Activated CD8-positive, alpha-beta T cell treated with anti-CD3 and anti-CD28 coated beads, Interleukin-2, amount 10 ng/mL, durations not matched to agents 7 days and 5 days (primary cell): ENCODE results near the gene PTCD2. TPM values are rescaled to one million over a fixed set of nuclear protein-coding genes. Genes with fewer than 3 reads are reported as not detected.
"Not testable (repeated sequence)": the region's sequence is repeated elsewhere in the genome, so short reads cannot be mapped to it uniquely, and the experiment has no call there.

Experiments used
- ATAC-seq: fragments of 150-1000 bp; cut with Tn5 transposase; one replicate; pipeline ENCODE4 v1.10.0; 2021; ENCODE audit warnings: moderate library complexity
- CTCF ChIA-PET: fragments of 350-600 bp; sonication (Branson Sonifier 250); formaldehyde crosslinking; loops from one replicate; lab custom pipeline; 2021; ENCODE audit warnings: antibody characterized with exemption; lab: Charles Lee
- POLR2A ChIA-PET: fragments of 350-600 bp; sonication (Branson Sonifier 250); formaldehyde crosslinking; loops from one replicate; lab custom pipeline; 2021; ENCODE audit warnings: antibody characterized with exemption; lab: Charles Lee
- DNase-seq: peaks from one replicate; pipeline ENCODE4 v3.0.0-alpha.2; 2020
- H3K27ac Mint-ChIP-seq: one replicate; pipeline ENCODE4 v1.8.0; 2021; ENCODE audit warnings: mild to moderate bottlenecking, mixed read lengths
- H3K27me3 Mint-ChIP-seq: one replicate; pipeline ENCODE4 v1.8.0; 2021; ENCODE audit warnings: low read depth, mixed read lengths
- H3K36me3 Mint-ChIP-seq: one replicate; pipeline ENCODE4 v1.8.0; 2021; ENCODE audit warnings: low read depth, mixed read lengths
- H3K4me1 Mint-ChIP-seq: one replicate; pipeline ENCODE4 v1.8.0; 2021; ENCODE audit warnings: low read depth, mixed read lengths
- H3K4me3 Mint-ChIP-seq: one replicate; pipeline ENCODE4 v1.8.0; 2021; ENCODE audit warnings: mild to moderate bottlenecking, mixed read lengths
- H3K9me3 Mint-ChIP-seq: one replicate; pipeline ENCODE4 v1.8.0; 2022; ENCODE audit warnings: mixed read lengths; ENCODE audit not compliant: insufficient read depth
- total RNA-seq, 2 experiments: library from RNA; stranded (reverse); gene quantifications; one replicate each; pipeline ENCODE4 v1.2.3, GENCODE V29; 2021

Gene PTCD2
- total RNA-seq, 2 experiments from 2014 or later: 8.4 to 9.5 TPM

DNA sequence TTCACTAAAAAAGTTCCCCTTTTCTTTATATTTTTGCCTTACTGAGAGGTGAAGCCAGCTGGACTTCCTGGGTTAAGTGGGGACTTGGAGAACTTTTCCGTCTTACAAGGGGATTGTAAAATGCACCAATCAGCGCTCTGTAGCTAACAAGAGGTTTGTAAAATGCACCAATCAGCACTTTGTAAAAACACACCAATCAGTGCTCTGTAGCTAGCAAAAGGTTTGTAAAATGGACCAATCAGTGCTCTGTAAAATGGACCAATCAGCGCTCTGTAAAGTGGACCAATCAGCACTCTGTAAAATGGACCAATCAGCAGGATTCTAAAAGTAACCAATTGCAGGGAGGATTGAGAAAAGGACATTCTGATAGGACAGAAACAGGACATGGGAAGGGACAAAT is 84.6 kb downstream of the PTCD2 start:
- H3K4me1 Mint-ChIP-seq, H3K9me3 Mint-ChIP-seq, CTCF ChIA-PET, H3K27ac Mint-ChIP-seq, H3K27me3 Mint-ChIP-seq, DNase-seq, H3K4me3 Mint-ChIP-seq, POLR2A ChIA-PET, ATAC-seq, H3K36me3 Mint-ChIP-seq: not testable (repeated sequence)

GRCh38 chr5:72407078-72407477 is 86.9 kb downstream of the PTCD2 start:
- no peaks in the 10 kb centered on the region for H3K36me3 Mint-ChIP-seq
- DNase-seq (no peak), ATAC-seq (no peak)
- no peak overlapping the region for H3K27ac Mint-ChIP-seq
- H3K27me3 Mint-ChIP-seq: peaks cover 2% of the 10 kb centered on the region
- H3K9me3 Mint-ChIP-seq: peaks cover 4% of the 10 kb centered on the region
- no peak overlapping the region for H3K4me3 Mint-ChIP-seq
- H3K4me1 Mint-ChIP-seq: no peaks in the 10 kb centered on the region
- POLR2A ChIA-PET: interaction anchor here (0.7 kb wide), 1 partner anchor 20 kb away, joined by 3 read pairs; no protein-coding TSS in a partner anchor
- CTCF ChIA-PET: no interaction called here

- Mint-ChIP-seq H3K4me3 (no peak overlapping the region), H3K27me3 (peaks cover 2% of the 10 kb centered on the region), H3K27ac (no peak overlapping the region), H3K36me3 (no peaks in the 10 kb centered on the region), H3K4me1 (no peaks in the 10 kb centered on the region), H3K9me3 (peaks cover 4% of the 10 kb centered on the region)
- DNase-seq: no peak
- no peak for ATAC-seq
- ChIA-PET POLR2A (no interaction called here), CTCF (no interaction called here)
These were observed 87.4 kb downstream of the PTCD2 start for GRCh38 chr5:72407541-72407940.

- no peak for DNase-seq
- H3K9me3 Mint-ChIP-seq: peaks cover 4% of the 10 kb centered on the region
- no peaks in the 10 kb centered on the region for H3K36me3 Mint-ChIP-seq
- CTCF ChIA-PET: no interaction called here
- POLR2A ChIA-PET: no interaction called here
- no peaks in the 10 kb centered on the region for H3K4me1 Mint-ChIP-seq
- no peak for ATAC-seq
- peaks cover 2% of the 10 kb centered on the region for H3K27me3 Mint-ChIP-seq
- no peak overlapping the region for H3K27ac Mint-ChIP-seq
- H3K4me3 Mint-ChIP-seq: no peak overlapping the region
These were observed 88.0 kb downstream of the PTCD2 start for GRCh38 chr5:72408127-72408526.

DNA sequence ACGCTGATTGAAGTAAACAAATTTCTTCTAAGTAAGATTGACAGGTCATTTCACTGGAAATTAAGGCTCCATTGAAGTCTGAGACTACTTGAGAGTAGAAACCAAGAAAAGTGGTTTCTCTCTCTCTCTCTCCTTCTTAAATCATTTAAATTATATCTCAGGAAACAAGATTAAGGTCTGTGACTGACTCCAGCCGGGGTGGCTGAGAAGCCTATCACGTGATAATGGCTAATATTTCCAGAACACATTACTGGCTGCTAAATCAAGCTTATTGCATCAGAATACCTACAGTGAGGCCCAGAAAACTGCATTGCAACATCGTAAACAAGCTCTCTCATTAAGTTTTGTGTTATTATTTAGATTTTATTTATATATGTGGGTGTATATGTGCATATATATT is 88.4 kb downstream of the PTCD2 start:
- Mint-ChIP-seq H3K36me3 (no peaks in the 10 kb centered on the region), H3K4me1 (no peaks in the 10 kb centered on the region), H3K27ac (no peak overlapping the region), H3K9me3 (peaks cover 2% of the 10 kb centered on the region), H3K4me3 (no peak overlapping the region), H3K27me3 (peaks cover 2% of the 10 kb centered on the region)
- ATAC-seq: no peak
- ChIA-PET CTCF (no interaction called here), POLR2A (no interaction called here)
- DNase-seq: no peak

DNA sequence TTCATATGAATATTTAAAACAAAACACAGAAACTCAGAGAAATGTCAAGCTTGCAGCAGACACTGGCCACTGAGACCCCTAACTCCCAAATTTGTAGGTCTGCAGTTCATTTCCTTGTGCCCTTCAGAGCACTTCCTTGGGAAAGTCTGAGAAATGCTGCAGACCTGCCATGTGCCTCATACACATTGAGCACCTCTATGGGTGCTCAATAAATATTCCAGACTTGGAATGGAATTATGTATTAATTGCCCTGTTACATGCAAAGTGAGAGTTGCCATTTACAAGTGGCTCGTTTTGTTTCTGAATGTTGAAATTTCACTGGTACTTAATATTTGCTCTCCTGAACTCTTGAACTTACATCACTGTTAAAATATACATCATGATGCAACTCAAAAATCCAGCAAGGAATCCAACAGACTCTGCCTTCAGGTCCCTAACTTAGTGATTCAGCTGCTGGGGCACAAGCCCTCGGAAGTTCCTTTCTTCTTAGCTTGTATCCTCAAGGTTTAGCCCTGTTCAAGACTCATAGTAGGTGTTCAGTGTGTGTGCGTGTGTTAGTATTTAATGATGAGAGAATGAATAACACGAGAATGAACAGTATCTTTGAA is 90.6 kb downstream of the PTCD2 start:
- no peak for ATAC-seq
- H3K27me3 Mint-ChIP-seq: peaks cover 6% of the 10 kb centered on the region
- H3K27ac Mint-ChIP-seq: no peak overlapping the region
- DNase-seq: no peak
- no peaks in the 10 kb centered on the region for H3K4me1 Mint-ChIP-seq
- ChIA-PET CTCF (no interaction called here), POLR2A (no interaction called here)
- H3K4me3 Mint-ChIP-seq: no peak overlapping the region
- H3K9me3 Mint-ChIP-seq: no peaks in the 10 kb centered on the region
- H3K36me3 Mint-ChIP-seq: no peaks in the 10 kb centered on the region

GRCh38 chr5:72412283-72413055 is 92.3 kb downstream of the PTCD2 start:
- CTCF ChIA-PET: no interaction called here
- H3K27me3 Mint-ChIP-seq: peaks cover 6% of the 10 kb centered on the region
- ATAC-seq (no peak), DNase-seq (no peak)
- no peak overlapping the region for H3K27ac Mint-ChIP-seq
- no peaks in the 10 kb centered on the region for H3K36me3 Mint-ChIP-seq
- H3K9me3 Mint-ChIP-seq: no peaks in the 10 kb centered on the region
- H3K4me1 Mint-ChIP-seq: no peaks in the 10 kb centered on the region
- H3K4me3 Mint-ChIP-seq: no peak overlapping the region
- POLR2A ChIA-PET: no interaction called here

DNA sequence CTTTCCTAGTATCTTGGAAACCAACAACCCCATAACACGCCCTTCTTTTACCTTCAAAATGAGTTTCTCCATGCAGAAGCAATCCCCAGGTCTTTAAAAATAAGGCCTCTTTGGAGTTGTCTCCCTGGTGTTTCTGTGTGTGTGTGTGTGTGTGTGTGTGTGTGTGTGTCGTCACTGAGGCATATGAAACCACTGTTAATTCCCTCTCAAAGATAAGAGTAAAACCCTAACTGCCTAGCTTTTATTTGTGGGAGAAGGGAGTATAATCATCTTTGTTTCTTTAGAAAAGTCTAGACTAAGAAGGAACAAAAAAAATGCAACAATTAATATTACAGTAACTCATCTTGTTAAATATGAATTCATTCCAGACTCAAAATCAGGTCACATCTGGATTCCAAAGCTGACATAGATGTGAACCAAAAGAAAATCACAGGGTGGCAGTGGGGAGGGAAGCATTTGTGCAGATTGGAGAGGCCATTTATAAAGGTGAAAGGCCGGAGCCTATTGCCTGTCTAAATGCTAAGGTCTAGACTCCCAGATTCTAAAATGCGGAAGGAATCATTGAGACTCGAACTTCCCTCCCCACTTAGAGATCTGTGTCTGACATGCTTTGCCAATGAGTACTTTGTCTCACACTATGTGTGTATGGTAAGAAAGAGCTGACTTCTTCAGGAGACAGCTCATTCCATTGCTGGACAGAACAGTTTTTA is 95.6 kb downstream of the PTCD2 start:
- H3K4me1 Mint-ChIP-seq: no peaks in the 10 kb centered on the region
- no peak overlapping the region for H3K4me3 Mint-ChIP-seq
- ATAC-seq (no peak), DNase-seq (no peak)
- H3K27me3 Mint-ChIP-seq: peaks cover 4% of the 10 kb centered on the region
- POLR2A ChIA-PET: no interaction called here
- H3K27ac Mint-ChIP-seq: no peak overlapping the region
- no peaks in the 10 kb centered on the region for H3K36me3 Mint-ChIP-seq
- H3K9me3 Mint-ChIP-seq: no peaks in the 10 kb centered on the region
- CTCF ChIA-PET: no interaction called here

DNA sequence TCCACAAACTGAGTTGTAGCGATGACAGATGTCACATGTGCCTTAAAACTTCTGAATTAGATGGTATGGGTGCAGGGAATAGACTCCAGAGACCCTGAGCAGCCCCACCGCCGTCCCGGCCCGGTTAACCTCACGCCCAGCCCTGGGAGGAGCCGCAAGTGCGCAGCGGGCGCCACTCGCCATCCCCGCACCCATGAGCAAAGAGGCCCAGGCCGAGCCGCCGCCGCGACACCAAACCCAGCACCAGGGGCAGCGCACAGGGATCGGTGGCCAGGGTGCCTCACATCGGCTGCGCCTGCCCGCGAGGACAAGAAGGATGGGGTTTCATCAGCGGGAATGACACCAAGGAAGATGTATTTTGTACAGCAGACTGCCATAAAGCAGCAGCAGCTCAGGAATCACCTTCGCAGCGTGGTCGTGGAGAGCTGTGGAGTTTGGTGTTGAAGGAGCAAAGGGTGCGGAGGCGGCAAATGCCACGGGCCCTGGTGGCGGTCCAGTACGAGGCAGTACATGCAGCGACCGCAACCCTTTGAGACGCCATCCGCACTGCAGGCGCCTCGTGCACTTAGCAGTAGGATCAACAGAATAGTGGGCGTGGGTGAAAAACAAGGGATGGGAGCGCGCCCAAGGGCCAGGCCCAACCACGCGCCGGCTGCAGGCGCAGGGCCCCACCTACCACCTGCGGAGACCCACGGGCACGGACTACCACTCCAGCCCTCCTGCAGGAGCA is 97.3 kb downstream of the PTCD2 start:
- Mint-ChIP-seq H3K27me3 (peaks cover 6% of the 10 kb centered on the region), H3K9me3 (no peaks in the 10 kb centered on the region), H3K36me3 (no peaks in the 10 kb centered on the region), H3K4me1 (no peaks in the 10 kb centered on the region), H3K4me3 (no peak overlapping the region), H3K27ac (no peak overlapping the region)
- DNase-seq (no peak), ATAC-seq (no peak)
- ChIA-PET CTCF (no interaction called here), POLR2A (no interaction called here)

Other genes with a start within 250 kb of the PTCD2 start
- under 1 TPM in 1 of 2 experiments, not detected in 1; 0.03 TPM for gene MAP1B, start 212.9 kb upstream of the PTCD2 start, total RNA-seq
- gene MRPS27, start 133 bp upstream of the PTCD2 start, total RNA-seq: 10 to 100 TPM; 48.2 to 53.9 TPM
- not detected for gene ZNF366, start 187.0 kb downstream of the PTCD2 start, total RNA-seq